Stromal cell of bone marrow (primary cell): ENCODE data around the gene CPN1.
A peak's percentile ranks its signal among the peaks of the same experiment; 100 is the strongest.
"Not testable (repeated sequence)": the region's sequence is repeated elsewhere in the genome, so short reads cannot be mapped to it uniquely, and the experiment has no call there.

ENCODE experiments used
- DNase-seq: peaks from one replicate; pipeline ENCODE4 v3.0.0-alpha.2; 2012; ENCODE audit warnings: low read depth

Gene CPN1

DNA sequence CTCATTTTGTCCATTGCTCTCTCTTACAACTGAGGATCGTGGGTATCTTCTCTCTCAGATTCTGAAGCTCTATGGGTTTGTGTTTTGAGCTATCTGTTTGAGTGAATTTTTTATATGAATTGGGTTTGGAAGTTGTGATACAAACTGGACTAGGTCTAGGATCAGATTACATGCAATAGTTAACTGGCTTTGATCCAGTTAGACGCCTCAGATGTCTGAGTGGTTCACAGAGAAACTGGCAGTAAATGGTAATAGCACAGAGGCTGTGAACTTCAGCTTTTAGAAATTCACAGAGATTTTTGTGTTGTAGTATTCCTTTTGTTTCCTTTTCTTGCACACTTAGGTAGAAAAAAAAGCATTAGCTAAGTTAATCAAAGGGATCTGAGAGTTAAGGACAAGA, 59.3 kb downstream of the CPN1 start:
- no peak for DNase-seq

DNA sequence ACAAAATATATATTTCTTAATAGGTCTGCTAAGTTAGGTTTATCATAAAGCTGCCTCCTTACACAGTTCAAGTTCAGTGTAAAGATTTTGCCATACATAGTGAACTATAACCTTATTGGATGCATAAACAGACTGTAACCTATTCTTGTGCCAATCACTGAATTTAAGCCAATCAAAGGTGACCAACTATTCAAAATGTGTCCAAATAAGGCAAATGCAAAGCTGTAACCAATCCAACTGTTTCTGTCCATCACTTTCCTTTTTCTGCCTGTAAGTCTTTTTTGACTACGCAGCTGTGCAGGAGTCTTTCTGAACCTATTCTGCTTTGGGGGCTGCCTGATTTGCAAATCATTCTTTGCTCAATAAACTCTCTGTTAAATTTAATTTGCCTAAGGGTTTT, 60.3 kb downstream of the CPN1 start:
- no peak for DNase-seq

DNA sequence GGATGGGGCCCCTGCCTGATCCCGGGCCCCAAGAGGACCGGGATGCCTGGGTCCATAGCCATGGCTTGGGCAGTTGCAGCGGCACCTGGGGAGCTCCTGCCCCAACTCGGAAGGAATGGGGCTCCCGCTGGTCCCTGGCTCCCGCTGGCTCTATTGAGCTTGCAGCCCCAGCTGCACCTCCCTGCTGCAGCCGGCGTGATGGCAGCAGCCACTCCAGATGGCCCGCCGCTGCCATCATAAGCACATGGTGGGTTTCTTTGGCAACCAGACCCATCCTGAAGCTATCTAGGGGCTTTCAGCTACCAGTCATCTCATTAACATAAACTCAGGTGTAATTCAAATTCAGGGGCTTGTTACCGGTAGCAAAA, 60.8 kb downstream of the CPN1 start:
- no peak for DNase-seq

DNA sequence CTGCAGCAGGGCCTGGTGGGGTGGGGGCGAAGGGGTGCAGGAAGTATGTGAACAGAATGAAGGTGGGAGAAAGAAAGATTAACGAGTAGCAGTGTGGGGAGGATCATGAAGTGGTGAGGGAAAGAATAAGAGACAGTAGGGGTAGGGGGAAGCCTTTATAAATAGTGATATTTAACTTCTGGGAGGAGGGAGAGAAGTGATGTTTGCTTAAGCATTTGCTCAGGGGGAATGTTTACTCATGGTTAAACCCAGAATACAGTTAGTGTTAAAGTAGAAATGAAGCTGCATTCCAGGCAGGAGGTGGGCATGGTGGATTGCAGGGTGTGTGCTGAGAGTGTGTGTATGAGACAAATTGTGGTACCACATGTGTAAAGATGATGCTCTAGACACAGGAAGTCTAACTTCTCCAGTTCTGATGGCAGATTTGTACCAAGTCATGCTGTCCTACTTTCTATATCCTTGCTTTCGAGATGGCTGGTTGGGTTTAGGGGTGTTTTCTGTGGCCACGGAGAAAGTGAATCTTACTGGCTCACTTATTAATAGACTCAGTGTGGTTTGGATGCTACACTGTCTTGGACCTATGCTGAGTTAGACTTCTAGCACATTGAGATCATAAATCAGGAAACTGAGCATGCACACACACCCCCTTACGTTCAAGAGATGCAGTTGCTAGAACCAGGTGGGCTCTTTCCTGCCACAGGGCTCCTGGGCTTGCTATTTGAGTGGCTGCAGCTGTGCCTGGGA, 61.4 kb downstream of the CPN1 start:
- DNase-seq = no peak

DNA sequence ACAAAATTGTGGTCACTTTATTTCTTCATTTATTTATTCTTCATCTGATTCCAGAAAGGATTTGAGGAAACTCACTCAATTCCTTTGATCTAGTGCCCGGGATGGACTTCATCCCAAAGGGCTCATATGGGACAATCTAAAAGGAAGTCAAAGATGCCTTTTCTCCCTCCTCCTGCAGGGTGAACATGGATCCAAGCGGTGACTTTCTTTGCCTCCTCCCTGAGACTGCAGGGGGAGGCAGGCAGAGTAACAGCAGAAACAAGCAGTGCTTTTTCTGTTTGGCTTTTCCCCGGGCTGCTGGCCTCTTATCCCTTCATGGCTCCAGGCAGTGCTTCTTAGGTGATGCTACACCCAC, 61.9 kb downstream of the CPN1 start:
- no peak for DNase-seq

DNA sequence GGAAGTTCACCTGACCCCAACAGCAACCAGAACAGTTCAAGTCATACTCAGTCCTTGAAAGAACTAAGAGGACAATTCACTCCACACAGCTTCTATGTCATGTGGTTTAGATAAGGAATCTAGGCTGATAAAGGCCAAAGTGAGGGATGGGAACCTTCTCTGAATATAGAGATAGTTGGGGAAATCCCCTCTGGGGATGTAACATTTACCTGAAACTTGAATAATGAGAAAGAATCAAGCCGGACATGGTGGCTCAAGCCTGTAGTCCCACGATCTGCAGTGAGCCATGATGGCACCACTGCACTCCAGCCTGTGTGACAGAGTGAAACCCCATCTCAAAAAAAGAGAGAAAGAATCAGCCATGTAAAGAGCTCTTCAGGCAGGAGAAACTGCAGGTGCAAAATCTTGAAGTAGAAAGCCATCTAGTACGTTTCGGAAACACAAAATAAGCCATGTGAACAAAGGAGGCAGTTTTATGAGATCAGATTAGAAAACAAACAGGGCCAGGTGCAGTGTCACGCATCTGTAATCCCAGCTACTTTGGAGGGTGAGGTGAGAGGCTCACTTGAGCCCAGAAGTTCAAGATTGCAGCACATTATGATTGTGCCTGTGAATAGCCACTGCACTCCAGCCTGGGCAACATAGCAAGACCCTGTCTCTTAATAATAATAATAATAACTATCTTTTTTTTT, 67.5 kb downstream of the CPN1 start:
- no peak for DNase-seq

DNA sequence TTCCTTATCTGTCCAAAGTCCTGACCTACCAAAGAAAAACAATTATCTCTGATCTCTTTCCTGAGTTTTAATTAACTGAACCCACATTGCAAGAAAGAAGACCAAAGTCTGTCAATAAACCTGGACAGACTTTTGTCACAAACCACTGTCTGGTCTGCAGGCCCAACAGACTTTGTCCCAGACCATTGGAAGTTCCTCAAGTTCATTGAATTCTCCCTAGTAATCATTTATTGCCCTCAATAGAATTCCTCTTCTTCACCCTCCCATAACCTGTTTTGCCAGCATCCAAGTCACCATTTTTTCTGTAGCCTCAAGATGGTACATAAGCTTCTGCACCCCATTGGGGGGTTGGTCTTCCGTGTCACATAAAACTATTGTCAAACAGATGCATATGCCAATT, 68.0 kb downstream of the CPN1 start:
- no peak for DNase-seq

DNA sequence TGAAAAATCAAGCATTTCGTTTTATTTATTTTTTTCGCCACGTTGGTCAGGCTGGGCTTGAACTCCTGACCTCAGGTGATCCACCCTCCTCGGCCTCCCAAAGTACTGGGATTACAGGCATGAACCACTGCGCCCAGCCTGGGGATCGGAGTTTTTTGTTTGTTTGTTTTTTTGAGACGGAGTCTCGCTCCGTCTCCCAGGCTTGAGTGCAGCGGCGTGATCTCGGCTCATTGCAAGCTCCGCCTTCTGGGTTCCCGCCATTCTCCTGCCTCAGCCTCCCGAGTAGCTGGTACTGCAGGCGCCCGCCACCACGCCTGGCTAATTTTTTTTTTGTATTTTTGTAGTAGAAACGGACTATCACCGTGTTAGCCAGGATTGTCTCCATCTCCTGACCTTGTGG, 69.8 kb downstream of the CPN1 start:
- not testable (repeated sequence) for DNase-seq

DNA sequence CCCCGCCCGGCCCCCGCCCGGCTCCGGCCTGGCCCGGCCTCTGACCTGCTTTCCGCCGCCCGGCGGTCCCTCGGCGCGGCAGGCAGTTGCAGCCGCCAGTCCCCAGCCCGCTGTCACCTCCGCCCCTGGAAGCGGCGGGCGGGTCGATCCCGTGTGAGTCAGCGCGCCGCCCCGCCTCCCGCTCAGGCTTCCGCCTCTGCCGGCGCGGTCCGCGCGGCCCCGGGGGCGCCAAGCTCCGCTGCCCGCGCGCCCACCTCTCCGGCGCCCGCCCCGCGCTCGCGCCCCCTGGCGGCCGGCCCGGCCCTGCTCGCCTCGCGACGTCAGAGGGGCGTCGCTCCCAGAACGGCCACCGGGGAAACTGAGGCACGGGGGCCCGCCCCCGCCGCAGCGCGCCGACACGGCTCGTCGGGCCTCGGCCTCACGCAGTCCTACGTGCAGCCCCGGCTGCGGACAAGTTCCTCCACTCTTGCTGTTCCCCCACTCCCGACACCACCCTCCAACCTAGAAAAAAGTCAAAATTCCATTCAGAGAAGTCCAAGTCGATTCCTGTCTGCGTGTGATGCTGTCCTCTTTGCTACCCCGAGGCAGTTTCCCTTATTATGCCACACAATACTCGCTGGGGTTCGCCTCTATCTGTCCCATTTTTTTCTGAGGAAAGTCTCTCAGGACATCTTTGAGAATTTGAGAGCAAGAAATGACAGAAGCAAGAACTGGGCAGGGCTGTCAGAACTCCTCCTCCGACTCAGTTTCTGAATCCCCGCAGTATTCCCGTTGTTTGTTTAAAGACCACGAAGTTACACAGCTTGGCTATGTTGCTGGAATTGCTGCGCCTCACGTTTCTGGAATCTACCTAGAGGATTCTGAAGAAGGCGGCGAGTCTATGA, 71.6 kb downstream of the CPN1 start, which contains the start of gene DNMBP:
TSS of gene DNMBP (minus strand) at position 155 of the 884 bp plus-strand sequence. CDS start 37,823 bp downstream, outside the sequence.
- DNase-seq = peak; percentile 67

- no peak for DNase-seq
Measured at GRCh38 chr10:100009283-100009792, 72.3 kb downstream of the CPN1 start.

- no peak for DNase-seq
Measured at GRCh38 chr10:100008708-100009282, 72.9 kb downstream of the CPN1 start.

GRCh38 chr10:100008142-100008522, 73.5 kb downstream of the CPN1 start:
- DNase-seq = no peak

DNA sequence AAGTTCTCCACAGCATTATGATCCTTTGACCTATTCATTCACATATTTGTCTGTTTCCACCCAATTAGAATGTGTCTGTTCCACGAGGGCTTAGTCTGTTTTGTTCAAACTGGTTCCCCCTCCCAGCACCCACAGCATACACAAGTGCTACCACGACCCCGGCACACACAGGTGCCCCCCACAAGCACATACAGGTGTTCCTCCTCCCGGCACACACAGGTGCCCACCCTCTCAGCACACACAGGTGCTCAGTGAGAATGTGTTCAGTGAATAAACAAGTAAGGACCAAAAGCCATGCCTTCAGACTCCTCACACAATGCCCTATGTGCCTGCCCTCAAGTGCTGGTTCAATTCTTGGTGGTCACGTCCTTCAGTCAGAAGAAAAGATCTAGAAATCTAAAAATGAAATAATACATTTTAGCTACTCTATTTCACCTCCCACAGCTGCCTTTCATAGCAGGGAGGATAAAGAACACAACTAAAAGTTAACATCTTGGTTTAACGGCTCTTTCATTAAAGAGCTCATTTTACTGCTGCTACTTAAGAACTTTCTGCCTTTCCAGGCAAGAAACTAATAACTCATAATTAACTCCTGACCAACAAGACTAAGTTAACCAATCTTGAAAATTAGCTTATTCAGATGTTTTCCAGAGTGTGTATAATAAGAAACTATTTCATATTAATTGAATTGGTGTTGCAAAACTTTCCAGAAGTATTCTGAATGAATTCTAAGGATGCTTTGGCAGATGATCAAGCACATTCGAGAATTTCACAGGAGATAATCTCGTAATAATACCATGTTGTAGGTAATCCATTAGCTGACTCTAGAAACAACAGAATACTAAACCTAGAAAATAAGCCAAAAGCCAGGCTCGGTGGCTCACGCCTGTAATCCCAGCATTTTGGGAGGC, 74.2 kb downstream of the CPN1 start:
- no peak for DNase-seq

DNA sequence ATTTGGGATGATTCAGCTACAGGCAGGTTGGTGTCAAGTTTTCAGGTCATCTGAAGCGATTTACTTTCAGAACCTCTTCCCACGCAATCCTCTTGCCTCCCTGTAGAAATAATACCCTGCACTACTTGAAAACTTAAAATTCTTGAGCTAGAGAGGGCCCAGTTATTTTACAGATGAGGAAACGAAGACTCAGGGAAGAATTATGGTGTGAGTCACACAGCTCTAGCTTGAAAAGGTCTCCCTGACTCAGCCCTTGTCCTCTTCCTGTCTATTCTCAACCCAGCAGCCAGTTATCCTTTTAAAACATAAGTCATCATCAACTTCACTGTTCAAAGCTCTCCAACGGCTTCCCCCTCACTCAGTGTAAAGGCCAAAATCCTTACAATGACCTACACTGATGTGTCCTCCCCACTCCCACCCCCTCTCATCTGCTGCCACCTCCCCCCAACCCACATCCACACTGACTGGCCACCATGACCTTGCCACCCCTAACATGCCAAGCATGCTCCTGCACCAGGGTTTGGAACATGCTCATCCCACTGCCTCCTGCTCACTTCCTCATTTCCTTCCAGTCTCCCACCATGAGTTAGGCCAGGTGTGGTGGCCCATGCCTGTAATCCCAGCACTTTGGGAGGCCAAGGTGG, 75.3 kb downstream of the CPN1 start:
- peak; percentile 88 for DNase-seq

GRCh38 chr10:100004805-100005510, 76.7 kb downstream of the CPN1 start:
- no peak for DNase-seq

- DNase-seq = no peak
Measured at GRCh38 chr10:100000109-100000644, 81.5 kb downstream of the CPN1 start.

DNA sequence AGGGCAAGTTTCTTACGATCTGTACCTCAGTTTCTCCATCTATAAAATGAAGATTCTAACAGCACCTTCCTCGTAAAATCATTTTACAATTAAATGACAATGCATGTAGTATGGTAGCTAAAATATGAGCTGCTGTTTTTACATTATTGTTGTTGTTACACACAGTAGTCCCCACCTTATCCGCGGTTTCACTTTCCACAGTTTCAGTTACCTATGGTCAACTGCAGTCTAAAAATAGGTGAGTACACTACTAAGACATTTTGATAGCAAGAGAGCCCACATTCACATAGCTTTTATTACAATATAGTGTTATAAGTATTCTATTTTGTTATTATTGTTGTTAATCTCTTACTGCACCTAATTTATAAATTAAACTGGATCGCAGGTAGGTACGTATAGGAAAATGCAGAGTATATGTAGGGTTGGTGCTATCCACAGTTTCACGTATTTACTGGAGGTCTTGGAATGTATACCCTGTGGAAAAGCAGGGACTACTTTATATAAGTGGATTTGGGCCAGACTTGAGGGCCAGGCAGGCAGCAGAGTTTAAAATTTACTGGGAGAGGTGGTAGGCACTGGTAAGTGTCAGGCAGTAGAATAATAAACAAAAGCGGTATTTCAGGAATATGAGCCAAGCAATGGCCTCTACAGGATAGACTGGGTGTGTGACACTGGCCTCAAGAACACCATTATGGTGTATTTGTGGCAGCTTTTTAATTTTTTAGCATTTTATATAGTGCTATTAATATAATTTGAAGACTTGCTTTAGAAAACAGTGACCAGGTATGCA, 82.2 kb downstream of the CPN1 start:
- DNase-seq = no peak

DNA sequence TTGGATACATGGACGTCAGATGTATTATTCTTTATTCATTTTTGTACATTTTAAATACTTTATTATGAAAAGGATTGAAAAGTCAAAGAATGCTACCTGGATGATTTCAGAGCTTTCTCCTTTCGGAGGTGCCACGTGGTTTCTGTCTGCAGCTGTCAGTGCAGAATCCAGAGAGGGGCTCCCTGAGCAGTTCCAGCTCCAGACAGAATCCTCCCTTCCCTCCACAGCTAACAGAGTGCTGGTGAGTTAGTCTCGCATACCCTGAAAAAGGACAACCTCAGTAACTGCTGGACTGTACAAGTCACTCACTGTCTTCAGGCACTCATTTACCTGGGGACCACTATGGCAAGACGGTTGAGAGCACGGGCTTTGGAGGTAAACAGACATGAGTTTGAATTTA, 82.8 kb downstream of the CPN1 start:
- DNase-seq = no peak
